ENCODE data around the gene APEX2.

The APEX2 gene

DNA sequence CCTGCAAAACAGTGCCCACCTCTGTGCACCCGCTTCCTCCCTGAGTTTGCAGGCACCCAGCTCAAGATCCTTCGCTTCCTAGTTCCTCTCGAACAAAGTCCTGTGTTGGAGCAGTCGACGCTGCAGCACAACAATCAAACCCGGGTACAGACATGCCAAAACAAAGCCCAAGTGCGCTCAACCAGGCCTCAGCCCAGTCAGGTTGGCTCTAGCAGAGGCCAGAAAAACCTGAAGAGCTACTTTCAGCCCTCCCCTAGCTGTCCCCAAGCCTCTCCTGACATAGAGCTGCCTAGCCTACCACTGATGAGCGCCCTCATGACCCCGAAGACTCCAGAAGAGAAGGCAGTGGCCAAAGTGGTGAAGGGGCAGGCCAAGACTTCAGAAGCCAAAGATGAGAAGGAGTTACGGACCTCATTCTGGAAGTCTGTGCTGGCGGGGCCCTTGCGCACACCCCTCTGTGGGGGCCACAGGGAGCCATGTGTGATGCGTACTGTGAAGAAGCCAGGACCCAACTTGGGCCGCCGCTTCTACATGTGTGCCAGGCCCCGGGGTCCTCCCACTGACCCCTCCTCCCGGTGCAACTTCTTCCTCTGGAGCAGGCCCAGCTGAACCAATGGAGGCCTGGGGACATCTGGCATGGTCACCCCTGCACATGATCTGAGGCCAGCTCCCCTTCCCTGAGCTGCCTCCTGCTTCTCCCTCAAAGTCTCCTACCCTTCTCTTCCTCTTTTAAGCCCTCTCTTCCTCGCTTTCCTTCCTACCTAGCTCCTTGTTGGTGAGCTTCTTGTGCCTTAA, 6.9 kb downstream of the APEX2 start:
- Histone ChIP-seq H3K4me2 (ENCODE audit: low read depth, low read length, poor library complexity, severe bottlenecking) (no peak overlapping the region), H3K27me3 (ENCODE audit: low read length) (no peaks in the 10 kb centered on the region), H3K9ac (ENCODE audit: low read length) (no peak overlapping the region), H3F3A (ENCODE audit: insufficient read depth) (no peaks in the 10 kb centered on the region), H3K4me3 (ENCODE audit: insufficient read depth, low read length, poor library complexity, severe bottlenecking) (no peak overlapping the region), H3K79me2 (ENCODE audit: insufficient read depth, low read length) (no peaks in the 10 kb centered on the region), H3K36me3 (ENCODE audit: low read length) (no peaks in the 10 kb centered on the region), H3K9me3 (ENCODE audit: insufficient read depth, low read length) (no peaks in the 10 kb centered on the region), H2AFZ (ENCODE audit: low read depth, low read length, severe bottlenecking) (no peak overlapping the region), H3K27ac (ENCODE audit: low read depth, low read length) (no peak overlapping the region), H4K20me1 (ENCODE audit: low read depth, low read length) (no peaks in the 10 kb centered on the region), H3K9me2 (replicated peaks; ENCODE audit: insufficient read depth, low read length) (no peaks in the 10 kb centered on the region)
- no peak for TF ChIP-seq EZH2phosphoT487 (conservative IDR thresholded peaks at IDR 0.05; ENCODE audit: low read length)
- TF ChIP-seq, protein P1, sequence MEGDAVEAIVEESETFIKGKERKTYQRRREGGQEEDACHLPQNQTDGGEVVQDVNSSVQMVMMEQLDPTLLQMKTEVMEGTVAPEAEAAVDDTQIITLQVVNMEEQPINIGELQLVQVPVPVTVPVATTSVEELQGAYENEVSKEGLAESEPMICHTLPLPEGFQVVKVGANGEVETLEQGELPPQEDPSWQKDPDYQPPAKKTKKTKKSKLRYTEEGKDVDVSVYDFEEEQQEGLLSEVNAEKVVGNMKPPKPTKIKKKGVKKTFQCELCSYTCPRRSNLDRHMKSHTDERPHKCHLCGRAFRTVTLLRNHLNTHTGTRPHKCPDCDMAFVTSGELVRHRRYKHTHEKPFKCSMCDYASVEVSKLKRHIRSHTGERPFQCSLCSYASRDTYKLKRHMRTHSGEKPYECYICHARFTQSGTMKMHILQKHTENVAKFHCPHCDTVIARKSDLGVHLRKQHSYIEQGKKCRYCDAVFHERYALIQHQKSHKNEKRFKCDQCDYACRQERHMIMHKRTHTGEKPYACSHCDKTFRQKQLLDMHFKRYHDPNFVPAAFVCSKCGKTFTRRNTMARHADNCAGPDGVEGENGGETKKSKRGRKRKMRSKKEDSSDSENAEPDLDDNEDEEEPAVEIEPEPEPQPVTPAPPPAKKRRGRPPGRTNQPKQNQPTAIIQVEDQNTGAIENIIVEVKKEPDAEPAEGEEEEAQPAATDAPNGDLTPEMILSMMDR (IDR thresholded peaks at IDR 0.05; ENCODE audit: insufficient read depth, low read length, poor library complexity, severe bottlenecking), result no peak

DNA sequence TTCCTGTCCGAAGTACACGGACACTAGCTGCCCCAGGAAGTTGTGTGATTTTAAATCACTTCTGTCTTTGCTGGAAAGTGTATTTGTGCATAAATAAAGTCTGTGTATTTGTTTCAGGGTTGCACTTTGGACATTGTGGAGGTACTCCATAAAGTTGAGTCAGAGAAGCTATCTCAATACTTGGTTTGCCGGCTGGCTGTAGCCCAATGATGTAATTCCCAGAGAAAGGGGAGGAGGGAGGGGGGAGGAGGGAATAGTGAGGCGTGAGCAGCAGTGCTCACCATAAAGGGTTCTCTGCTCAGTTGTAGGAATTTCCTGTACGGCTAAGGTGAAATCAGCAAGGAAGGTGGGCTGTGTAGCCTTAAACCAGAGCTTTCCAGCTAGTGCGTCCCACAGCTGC, 7.5 kb downstream of the APEX2 start:
- H3K27me3 ChIP-seq (ENCODE audit: low read length), result no peaks in the 10 kb centered on the region
- H4K20me1 ChIP-seq (ENCODE audit: low read depth, low read length), result no peaks in the 10 kb centered on the region
- H3K36me3 ChIP-seq (ENCODE audit: low read length), result no peaks in the 10 kb centered on the region
- no peak overlapping the region for H3K4me2 ChIP-seq (ENCODE audit: low read depth, low read length, poor library complexity, severe bottlenecking)
- no peaks in the 10 kb centered on the region for H3K79me2 ChIP-seq (ENCODE audit: insufficient read depth, low read length)
- H3K4me3 ChIP-seq (ENCODE audit: insufficient read depth, low read length, poor library complexity, severe bottlenecking), result no peak overlapping the region
- H3K9me2 ChIP-seq (replicated peaks; ENCODE audit: insufficient read depth, low read length), result no peaks in the 10 kb centered on the region
- TF ChIP-seq, protein P1 (IDR thresholded peaks at IDR 0.05; ENCODE audit: insufficient read depth, low read length, poor library complexity, severe bottlenecking), result no peak
- no peak for TF ChIP-seq EZH2phosphoT487 (conservative IDR thresholded peaks at IDR 0.05; ENCODE audit: low read length)
- no peak overlapping the region for H2AFZ ChIP-seq (ENCODE audit: low read depth, low read length, severe bottlenecking)
- H3K27ac ChIP-seq (ENCODE audit: low read depth, low read length), result no peak overlapping the region
- no peaks in the 10 kb centered on the region for H3K9me3 ChIP-seq (ENCODE audit: insufficient read depth, low read length)
- no peak overlapping the region for H3K9ac ChIP-seq (ENCODE audit: low read length)
- no peaks in the 10 kb centered on the region for H3F3A ChIP-seq (ENCODE audit: insufficient read depth)

DNA sequence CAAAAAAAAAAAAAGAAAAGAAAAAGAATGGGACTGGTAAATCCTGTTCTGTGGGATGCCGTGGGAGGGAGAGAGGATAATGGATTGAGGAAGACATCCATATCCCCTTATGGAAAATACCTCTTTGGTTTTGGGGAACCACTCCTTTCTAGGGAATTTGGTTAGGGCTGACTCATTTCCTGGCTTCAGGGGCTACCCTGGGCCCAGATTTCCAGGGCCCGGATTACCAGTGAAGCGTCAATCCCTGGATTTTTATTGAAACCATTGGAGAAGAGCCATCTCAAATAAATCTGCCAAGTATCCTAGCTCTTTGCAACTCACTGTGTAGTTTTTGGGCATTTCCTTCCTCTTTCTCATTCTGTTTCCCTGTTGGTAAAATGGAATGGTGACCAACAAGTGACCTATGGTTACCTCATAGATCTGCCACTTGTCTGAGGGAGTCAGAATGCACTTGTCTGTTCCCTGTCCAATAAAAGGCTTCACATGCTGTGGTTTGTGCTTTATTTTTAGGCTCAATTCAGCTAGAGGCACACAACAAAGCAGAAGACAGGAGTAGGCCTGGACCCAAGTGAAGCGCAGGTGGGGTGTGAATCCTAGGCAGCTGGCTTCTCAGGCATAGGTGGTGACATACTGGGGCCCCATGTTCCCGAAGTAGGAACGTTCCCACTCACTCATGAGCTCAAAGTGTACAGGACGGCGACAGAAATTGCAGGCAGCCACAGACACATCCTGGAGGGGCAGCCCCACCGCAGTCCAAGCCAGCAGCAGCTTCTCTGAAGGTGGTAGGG, 8.6 kb downstream of the APEX2 start:
- Histone ChIP-seq H3K36me3 (ENCODE audit: low read length) (no peaks in the 10 kb centered on the region), H3K9me3 (ENCODE audit: insufficient read depth, low read length) (no peaks in the 10 kb centered on the region), H3K79me2 (ENCODE audit: insufficient read depth, low read length) (no peaks in the 10 kb centered on the region), H3K4me2 (ENCODE audit: low read depth, low read length, poor library complexity, severe bottlenecking) (no peak overlapping the region), H3K9me2 (replicated peaks; ENCODE audit: insufficient read depth, low read length) (no peaks in the 10 kb centered on the region), H3F3A (ENCODE audit: insufficient read depth) (no peaks in the 10 kb centered on the region), H2AFZ (ENCODE audit: low read depth, low read length, severe bottlenecking) (no peak overlapping the region), H3K4me3 (ENCODE audit: insufficient read depth, low read length, poor library complexity, severe bottlenecking) (no peak overlapping the region), H3K9ac (ENCODE audit: low read length) (no peak overlapping the region), H4K20me1 (ENCODE audit: low read depth, low read length) (no peaks in the 10 kb centered on the region), H3K27ac (ENCODE audit: low read depth, low read length) (no peak overlapping the region), H3K27me3 (ENCODE audit: low read length) (no peaks in the 10 kb centered on the region)
- TF ChIP-seq, protein P1 (IDR thresholded peaks at IDR 0.05; ENCODE audit: insufficient read depth, low read length, poor library complexity, severe bottlenecking), result no peak
